Gastroesophageal sphincter (tissue), 3 donors: ENCODE results near the gene HS3ST1.

Experiments
- POLR2A ChIP-seq, 2 donors: fragments of 450-650 bp; IDR thresholded peaks; one replicate each; pipeline ENCODE4 v1.6.1; 2017; ENCODE audit warnings: antibody characterized with exemption in 2 of 2, mild to moderate bottlenecking in 2 of 2, moderate library complexity in 1 of 2
- POLR2AphosphoS5 ChIP-seq: sonication (generic); formaldehyde crosslinking; IDR thresholded peaks from one replicate; pipeline ENCODE4 v1.6.1; 2017; ENCODE audit warnings: antibody characterized with exemption
- TF ChIP-seq, protein P1 (sequence below), 4 experiments: fragments of 200-600 bp in 2 of 4; fragments of 450-650 bp in 2 of 4; sonication (generic) in 1 of 4; IDR thresholded peaks; one replicate each; pipeline ENCODE4 v1.5.1; 2017 to 2019; ENCODE audit warnings: antibody characterized with exemption in 4 of 4, mild to moderate bottlenecking in 2 of 4, moderate library complexity in 2 of 4

- TF ChIP-seq, protein P1, sequence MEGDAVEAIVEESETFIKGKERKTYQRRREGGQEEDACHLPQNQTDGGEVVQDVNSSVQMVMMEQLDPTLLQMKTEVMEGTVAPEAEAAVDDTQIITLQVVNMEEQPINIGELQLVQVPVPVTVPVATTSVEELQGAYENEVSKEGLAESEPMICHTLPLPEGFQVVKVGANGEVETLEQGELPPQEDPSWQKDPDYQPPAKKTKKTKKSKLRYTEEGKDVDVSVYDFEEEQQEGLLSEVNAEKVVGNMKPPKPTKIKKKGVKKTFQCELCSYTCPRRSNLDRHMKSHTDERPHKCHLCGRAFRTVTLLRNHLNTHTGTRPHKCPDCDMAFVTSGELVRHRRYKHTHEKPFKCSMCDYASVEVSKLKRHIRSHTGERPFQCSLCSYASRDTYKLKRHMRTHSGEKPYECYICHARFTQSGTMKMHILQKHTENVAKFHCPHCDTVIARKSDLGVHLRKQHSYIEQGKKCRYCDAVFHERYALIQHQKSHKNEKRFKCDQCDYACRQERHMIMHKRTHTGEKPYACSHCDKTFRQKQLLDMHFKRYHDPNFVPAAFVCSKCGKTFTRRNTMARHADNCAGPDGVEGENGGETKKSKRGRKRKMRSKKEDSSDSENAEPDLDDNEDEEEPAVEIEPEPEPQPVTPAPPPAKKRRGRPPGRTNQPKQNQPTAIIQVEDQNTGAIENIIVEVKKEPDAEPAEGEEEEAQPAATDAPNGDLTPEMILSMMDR (IDR thresholded peaks at IDR 0.05): no peak
- TF ChIP-seq POLR2A (IDR thresholded peaks at IDR 0.05) (no peak), POLR2AphosphoS5 (no peak)
Measured at GRCh38 chr4:11469650-11470437, 41.1 kb upstream of the HS3ST1 start.
